GM21367 (cell line): Measurements from ENCODE around the gene STRIP1.

Experiments used
- ATAC-seq: cut with Tn5 transposase; IDR thresholded peaks from one replicate; pipeline ENCODE4 v1.9.1; 2021; ENCODE audit not compliant: unreplicated experiment

The STRIP1 gene

GRCh38 chr1:110091381-110091780 lies 57.0 kb downstream of the STRIP1 start:
- ATAC-seq, result no peak

DNA sequence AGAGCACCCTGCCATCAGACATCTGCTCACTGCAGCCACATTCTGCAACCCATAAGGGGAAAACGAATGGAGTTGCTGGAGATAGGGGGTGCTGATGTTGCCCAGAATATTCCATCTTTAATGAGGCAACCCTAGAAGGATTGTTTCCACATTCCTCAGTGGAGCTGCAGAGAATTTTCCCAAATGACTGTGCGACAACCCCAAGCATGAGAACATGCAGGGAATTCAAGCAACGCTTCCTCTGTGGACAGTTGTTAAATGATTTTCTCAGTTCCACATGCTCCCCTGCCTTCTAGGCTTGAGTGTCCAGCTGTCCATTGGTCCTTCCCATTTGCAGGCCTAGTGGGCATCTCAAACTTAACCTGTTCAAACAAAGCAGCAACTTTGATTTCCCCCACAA lies 57.4 kb downstream of the STRIP1 start:
- ATAC-seq, result no peak

GRCh38 chr1:110092991-110093390 lies 58.6 kb downstream of the STRIP1 start:
- ATAC-seq, result no peak

DNA sequence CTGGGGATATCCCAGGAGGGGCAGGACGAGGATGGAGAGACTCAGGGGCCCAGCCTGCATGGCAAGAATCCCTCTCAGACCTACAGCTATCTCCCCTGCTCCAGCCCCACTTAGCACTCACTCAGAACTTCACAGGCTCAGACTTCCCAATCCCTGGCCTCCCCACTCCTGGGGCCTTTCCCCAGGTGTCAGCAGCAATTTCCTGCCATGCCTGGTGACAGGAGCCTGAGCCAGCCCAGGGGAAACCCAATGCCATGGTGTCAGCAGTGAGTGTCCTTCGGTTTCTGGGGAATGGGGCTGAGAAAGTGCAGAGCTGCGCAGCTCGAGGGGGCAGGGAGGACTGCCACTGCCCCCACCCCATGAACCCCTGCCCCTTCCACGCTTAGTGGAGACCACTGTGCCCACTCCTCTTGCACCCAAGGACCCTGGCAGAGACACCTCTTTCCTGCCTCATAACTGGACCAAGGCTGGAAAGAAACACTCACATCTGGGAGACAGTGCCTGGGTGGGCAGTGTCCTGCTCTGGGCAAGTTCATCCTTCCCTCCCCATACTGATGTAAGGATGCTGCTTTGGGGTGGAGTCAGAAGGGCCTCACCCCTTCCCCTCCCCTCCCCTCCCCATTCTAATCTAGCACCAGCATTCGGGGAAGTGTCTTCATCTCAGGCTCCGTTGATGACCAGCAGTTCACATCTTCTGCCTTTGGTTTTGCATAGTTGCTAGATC lies 60.7 kb downstream of the STRIP1 start:
- no peak for ATAC-seq

- ATAC-seq, result no peak
Measured at GRCh38 chr1:110097507-110098221, 63.2 kb downstream of the STRIP1 start.

- ATAC-seq, result no peak
Measured at GRCh38 chr1:110098222-110099026, 64.0 kb downstream of the STRIP1 start.

DNA sequence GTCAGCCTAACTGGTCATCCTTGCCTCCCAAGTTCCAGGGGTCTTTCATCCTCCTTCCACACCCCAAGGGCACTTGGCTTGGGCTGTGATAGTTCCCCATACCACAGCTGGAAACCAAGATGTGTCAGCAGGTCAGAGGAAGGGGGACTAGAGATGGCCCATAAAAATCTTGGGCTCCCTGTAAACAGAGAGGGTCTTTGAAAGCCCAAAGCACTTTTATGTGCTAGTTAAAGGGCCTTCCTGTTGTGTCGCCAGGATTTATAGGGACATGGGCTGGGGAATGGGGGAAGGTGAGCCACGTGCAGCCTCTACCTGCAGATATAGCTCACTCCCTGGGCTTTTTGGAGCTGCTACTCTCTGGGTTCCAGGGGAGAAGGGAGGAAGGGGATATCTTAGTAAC lies 65.9 kb downstream of the STRIP1 start:
- no peak for ATAC-seq

- no peak for ATAC-seq
Measured at GRCh38 chr1:110102081-110102480, 67.7 kb downstream of the STRIP1 start.
